Measurements from ENCODE around the gene TPD52L1. TPM values are rescaled to one million over a fixed set of nuclear protein-coding genes. Genes with fewer than 3 reads are reported as not detected.

TPD52L1 gene
- total and polyA plus RNA-seq, 2 donors from 2014 or later = 69.1 to 91.1 TPM

GRCh38 chr6:125203395-125203794 lies 49.8 kb downstream of the TPD52L1 start:
- peaks cover 0 to 17% (median 9%) of the 10 kb centered on the region in 3 donors for H3K4me1 ChIP-seq (ENCODE audit: control insufficient read depth in 2 of 3, insufficient read depth in 2 of 3, low read depth in 1 of 3, low read length in 3 of 3)
- TF ChIP-seq, protein P1, sequence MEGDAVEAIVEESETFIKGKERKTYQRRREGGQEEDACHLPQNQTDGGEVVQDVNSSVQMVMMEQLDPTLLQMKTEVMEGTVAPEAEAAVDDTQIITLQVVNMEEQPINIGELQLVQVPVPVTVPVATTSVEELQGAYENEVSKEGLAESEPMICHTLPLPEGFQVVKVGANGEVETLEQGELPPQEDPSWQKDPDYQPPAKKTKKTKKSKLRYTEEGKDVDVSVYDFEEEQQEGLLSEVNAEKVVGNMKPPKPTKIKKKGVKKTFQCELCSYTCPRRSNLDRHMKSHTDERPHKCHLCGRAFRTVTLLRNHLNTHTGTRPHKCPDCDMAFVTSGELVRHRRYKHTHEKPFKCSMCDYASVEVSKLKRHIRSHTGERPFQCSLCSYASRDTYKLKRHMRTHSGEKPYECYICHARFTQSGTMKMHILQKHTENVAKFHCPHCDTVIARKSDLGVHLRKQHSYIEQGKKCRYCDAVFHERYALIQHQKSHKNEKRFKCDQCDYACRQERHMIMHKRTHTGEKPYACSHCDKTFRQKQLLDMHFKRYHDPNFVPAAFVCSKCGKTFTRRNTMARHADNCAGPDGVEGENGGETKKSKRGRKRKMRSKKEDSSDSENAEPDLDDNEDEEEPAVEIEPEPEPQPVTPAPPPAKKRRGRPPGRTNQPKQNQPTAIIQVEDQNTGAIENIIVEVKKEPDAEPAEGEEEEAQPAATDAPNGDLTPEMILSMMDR (IDR thresholded peaks at IDR 0.05; ENCODE audit: borderline replicate concordance, extremely low read depth, insufficient read depth) = no peak
- no peak overlapping the region for H3K27ac ChIP-seq (ENCODE audit: low read depth in 2 of 2, low read length in 2 of 2)
- H3K9me3 ChIP-seq (ENCODE audit: control insufficient read depth in 2 of 3, insufficient read depth in 1 of 3, low read length in 3 of 3) = no peaks in the 10 kb centered on the region
- H3K4me3 ChIP-seq (ENCODE audit: low read length in 3 of 3) = no peak overlapping the region
- no peak for FAIRE-seq
- H3K27me3 ChIP-seq (ENCODE audit: control insufficient read depth, insufficient read depth, low read length) = no peaks in the 10 kb centered on the region
- intact Hi-C loops (cut with DNase I) = no loop called here
- no peak overlapping the region for H3K9ac ChIP-seq (ENCODE audit: low read length in 3 of 3)
- H3K36me3 ChIP-seq (ENCODE audit: control insufficient read depth in 2 of 3, insufficient read depth in 3 of 3, low read length in 3 of 3) = no peaks in the 10 kb centered on the region
- no peak for DNase-seq

DNA sequence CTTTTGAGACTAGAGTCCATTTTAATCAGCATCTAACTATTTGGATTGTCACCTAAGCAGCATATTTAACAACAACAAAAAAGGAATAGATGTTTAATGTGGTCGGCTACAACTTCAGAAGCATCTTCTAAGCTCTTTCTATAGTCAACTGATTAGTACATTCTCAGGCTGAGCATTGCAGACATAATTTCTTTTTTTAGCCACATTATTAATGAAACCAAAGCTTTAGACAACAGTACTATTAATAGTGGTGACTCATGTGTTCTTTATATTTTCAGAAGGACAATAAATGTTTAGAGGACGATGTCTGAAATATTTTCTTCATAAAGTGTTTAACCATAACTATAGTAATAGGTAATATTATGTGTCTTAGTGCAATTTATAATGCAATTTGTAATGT lies 52.4 kb downstream of the TPD52L1 start:
- TF ChIP-seq, protein P1 (IDR thresholded peaks at IDR 0.05; ENCODE audit: borderline replicate concordance, extremely low read depth, insufficient read depth) = no peak
- Histone ChIP-seq H3K4me1 (ENCODE audit: control insufficient read depth in 2 of 3, insufficient read depth in 2 of 3, low read depth in 1 of 3, low read length in 3 of 3) (peaks cover 0 to 11% (median 5%) of the 10 kb centered on the region in 3 donors), H3K36me3 (ENCODE audit: control insufficient read depth in 2 of 3, insufficient read depth in 3 of 3, low read length in 3 of 3) (no peaks in the 10 kb centered on the region), H3K9me3 (ENCODE audit: control insufficient read depth in 2 of 3, insufficient read depth in 1 of 3, low read length in 3 of 3) (no peaks in the 10 kb centered on the region), H3K9ac (ENCODE audit: low read length in 3 of 3) (no peak overlapping the region), H3K27ac (ENCODE audit: low read depth in 2 of 2, low read length in 2 of 2) (no peak overlapping the region), H3K27me3 (ENCODE audit: control insufficient read depth, insufficient read depth, low read length) (no peaks in the 10 kb centered on the region), H3K4me3 (ENCODE audit: low read length in 3 of 3) (no peak overlapping the region)
- intact Hi-C loops (cut with DNase I) = no loop called here
- DNase-seq (no peak), FAIRE-seq (no peak)

GRCh38 chr6:125206389-125206788 lies 52.8 kb downstream of the TPD52L1 start:
- no peaks in the 10 kb centered on the region for H3K36me3 ChIP-seq (ENCODE audit: control insufficient read depth in 2 of 3, insufficient read depth in 3 of 3, low read length in 3 of 3)
- no peaks in the 10 kb centered on the region for H3K27me3 ChIP-seq (ENCODE audit: control insufficient read depth, insufficient read depth, low read length)
- DNase-seq = no peak
- TF ChIP-seq, protein P1 (IDR thresholded peaks at IDR 0.05; ENCODE audit: borderline replicate concordance, extremely low read depth, insufficient read depth) = no peak
- no peak overlapping the region for H3K4me3 ChIP-seq (ENCODE audit: low read length in 3 of 3)
- intact Hi-C loops (cut with DNase I) = no loop called here
- H3K4me1 ChIP-seq (ENCODE audit: control insufficient read depth in 2 of 3, insufficient read depth in 2 of 3, low read depth in 1 of 3, low read length in 3 of 3) = peaks cover 0 to 10% (median 5%) of the 10 kb centered on the region in 3 donors
- no peak for FAIRE-seq
- no peak overlapping the region for H3K27ac ChIP-seq (ENCODE audit: low read depth in 2 of 2, low read length in 2 of 2)
- no peaks in the 10 kb centered on the region for H3K9me3 ChIP-seq (ENCODE audit: control insufficient read depth in 2 of 3, insufficient read depth in 1 of 3, low read length in 3 of 3)
- no peak overlapping the region for H3K9ac ChIP-seq (ENCODE audit: low read length in 3 of 3)

DNA sequence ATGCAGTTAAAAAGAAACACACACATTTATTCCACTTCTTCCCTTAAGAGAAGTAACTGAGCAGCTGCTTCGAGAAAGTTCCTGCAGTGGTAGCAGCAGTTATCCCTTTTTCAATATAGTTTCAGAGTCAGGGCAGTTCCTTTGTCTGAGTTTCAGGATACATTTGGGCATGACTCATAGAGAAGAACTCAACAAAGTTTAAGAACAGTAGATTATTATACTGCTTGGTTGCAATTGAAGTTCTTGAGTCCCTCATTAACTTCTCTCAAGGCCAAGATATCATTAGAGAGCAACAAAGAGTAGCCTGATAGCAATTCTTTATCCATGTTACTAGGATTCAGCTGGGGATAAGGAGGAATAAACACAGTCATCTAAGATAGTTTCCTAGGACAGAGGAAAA lies 54.4 kb downstream of the TPD52L1 start:
- H3K27ac ChIP-seq (ENCODE audit: low read depth in 2 of 2, low read length in 2 of 2) = no peak overlapping the region
- FAIRE-seq = no peak
- H3K36me3 ChIP-seq (ENCODE audit: control insufficient read depth in 2 of 3, insufficient read depth in 3 of 3, low read length in 3 of 3) = no peaks in the 10 kb centered on the region
- TF ChIP-seq, protein P1 (IDR thresholded peaks at IDR 0.05; ENCODE audit: borderline replicate concordance, extremely low read depth, insufficient read depth) = no peak
- no peaks in the 10 kb centered on the region for H3K9me3 ChIP-seq (ENCODE audit: control insufficient read depth in 2 of 3, insufficient read depth in 1 of 3, low read length in 3 of 3)
- no peaks in the 10 kb centered on the region for H3K27me3 ChIP-seq (ENCODE audit: control insufficient read depth, insufficient read depth, low read length)
- no peak for DNase-seq
- H3K4me1 ChIP-seq (ENCODE audit: control insufficient read depth in 2 of 3, insufficient read depth in 2 of 3, low read depth in 1 of 3, low read length in 3 of 3) = no peaks in the 10 kb centered on the region
- intact Hi-C loops (cut with DNase I) = no loop called here
- H3K4me3 ChIP-seq (ENCODE audit: low read length in 3 of 3) = no peak overlapping the region
- no peak overlapping the region for H3K9ac ChIP-seq (ENCODE audit: low read length in 3 of 3)
